WTC11 (cell line): Measurements from ENCODE around the gene CCNH. TPM values are rescaled to one million over a fixed set of nuclear protein-coding genes. Genes with fewer than 3 reads are reported as not detected.

Experiments
- ATAC-seq: fragments of 200-7000 bp; cut with Tn5 transposase; 2 replicates; pipeline ENCODE4 v1.10.0; 2021; ENCODE audit warnings: mild to moderate bottlenecking, moderate library complexity
- CTCF ChIA-PET: fragments of 300-600 bp; sonication (Branson Sonifier 250); formaldehyde crosslinking; loops from one replicate; lab custom pipeline; 2021; ENCODE audit warnings: antibody characterized with exemption; lab: Charles Lee
- POLR2A ChIA-PET: fragments of 350-600 bp; sonication (Branson Sonifier 250); formaldehyde crosslinking; loops from one replicate; lab custom pipeline; 2021; ENCODE audit warnings: antibody characterized with exemption; lab: Charles Lee
- DNase-seq: peaks from one replicate; pipeline ENCODE4 v3.0.0; 2021; ENCODE audit warnings: low spot score
- H3K27ac Mint-ChIP-seq: 2 replicates; pipeline ENCODE4 v1.8.0; 2021; ENCODE audit warnings: mixed read lengths
- H3K27me3 Mint-ChIP-seq: 2 replicates; pipeline ENCODE4 v1.8.0; 2021; ENCODE audit warnings: low read depth, mild to moderate bottlenecking, moderate library complexity, mixed read lengths
- H3K36me3 Mint-ChIP-seq: 2 replicates; pipeline ENCODE4 v1.8.0; 2021; ENCODE audit warnings: mixed read lengths
- H3K4me1 Mint-ChIP-seq: 2 replicates; pipeline ENCODE4 v1.8.0; 2022; ENCODE audit warnings: mixed read lengths
- H3K4me3 Mint-ChIP-seq: 2 replicates; pipeline ENCODE4 v1.8.0; 2021; ENCODE audit warnings: mild to moderate bottlenecking, moderate library complexity, mixed read lengths
- H3K9me3 Mint-ChIP-seq: 2 replicates; pipeline ENCODE4 v1.8.0; 2021; ENCODE audit warnings: mixed read lengths
- E2F1 ChIP-seq: sonication (generic); formaldehyde crosslinking; IDR thresholded peaks from 2 replicates; pipeline ENCODE4 v1.8.0; 2022; ENCODE audit warnings: mild to moderate bottlenecking, missing genetic modification reagents
- FOXP1 ChIP-seq: sonication (generic); formaldehyde crosslinking; IDR thresholded peaks from 2 replicates; pipeline ENCODE4 v1.8.0; 2022; ENCODE audit warnings: missing genetic modification reagents, mild to moderate bottlenecking, moderate library complexity, borderline replicate concordance
- IRF1 ChIP-seq: sonication (generic); formaldehyde crosslinking; IDR thresholded peaks from 2 replicates; pipeline ENCODE4 v1.8.0; 2023; ENCODE audit warnings: missing genetic modification reagents
- KAT7 ChIP-seq: sonication (generic); formaldehyde crosslinking; IDR thresholded peaks from 2 replicates; pipeline ENCODE4 v1.8.1; 2023; ENCODE audit warnings: missing genetic modification reagents, mild to moderate bottlenecking, borderline replicate concordance
- MYBL2 ChIP-seq: sonication (generic); formaldehyde crosslinking; IDR thresholded peaks from 2 replicates; pipeline ENCODE4 v1.8.1; 2023; ENCODE audit warnings: mild to moderate bottlenecking, moderate library complexity, missing genetic modification reagents
- NFATC4 ChIP-seq: fragments of 250-450 bp; sonication (Bioruptor Pico); IDR thresholded peaks from 2 replicates; pipeline ENCODE4 v1.9.0; 2021; ENCODE audit warnings: mild to moderate bottlenecking
- NR2C2 ChIP-seq: sonication (generic); formaldehyde crosslinking; IDR thresholded peaks from 2 replicates; pipeline ENCODE4 v1.8.0; 2022; ENCODE audit warnings: mild to moderate bottlenecking, missing genetic modification reagents
- TEAD1 ChIP-seq: sonication (generic); formaldehyde crosslinking; IDR thresholded peaks from 2 replicates; pipeline ENCODE4 v1.8.0; 2022; ENCODE audit warnings: mild to moderate bottlenecking, missing genetic modification reagents
- ZNF396 ChIP-seq: fragments of 250-450 bp; sonication (Bioruptor Pico); IDR thresholded peaks from 2 replicates; pipeline ENCODE4 v1.8.0; 2021; ENCODE audit warnings: mild to moderate bottlenecking, moderate library complexity, borderline replicate concordance
- ZNF532 ChIP-seq: fragments of 250-450 bp; sonication (Bioruptor Pico); IDR thresholded peaks from 2 replicates; pipeline ENCODE4 v1.9.0; 2021; ENCODE audit warnings: mild to moderate bottlenecking, borderline replicate concordance
- total RNA-seq: library from RNA; stranded (reverse); gene quantifications from 3 replicates; pipeline ENCODE4 v1.2.3, GENCODE V29; 2021

Gene CCNH
- total RNA-seq, 1 experiment from 2014 or later, result 35.3 TPM

- Mint-ChIP-seq H3K27me3 (no peaks in the 10 kb centered on the region), H3K36me3 (0 out of 2 replicates have a peak, but pooled peaks cover 3% of the 10 kb centered on the region), H3K27ac (no peak overlapping the region), H3K9me3 (no peaks in the 10 kb centered on the region), H3K4me1 (peaks cover 6% of the 10 kb centered on the region), H3K4me3 (no peak overlapping the region)
- ATAC-seq (no peak), DNase-seq (no peak)
- CTCF ChIA-PET, result no interaction called here
- POLR2A ChIA-PET, result interaction anchor here (0.6 kb wide), 1 partner anchor 13 kb away, joined by 3 read pairs; no protein-coding TSS in a partner anchor
- TF ChIP-seq ZNF532 (CRISPR knock-in tag), result no peak
- TF ChIP-seq NFATC4, result no peak
- no peak for TF ChIP-seq IRF1
- no peak for TF ChIP-seq MYBL2 (CRISPR knock-in tag)
Observed at GRCh38 chr5:87369431-87369830, 43.3 kb downstream of the CCNH start.

GRCh38 chr5:87368601-87369000, 44.1 kb downstream of the CCNH start:
- TF ChIP-seq ZNF532 (CRISPR knock-in tag) (no peak), ZNF396 (CRISPR knock-in tag) (no peak), FOXP1 (no peak), NR2C2 (CRISPR knock-in tag) (no peak), TEAD1 (CRISPR knock-in tag) (no peak), E2F1 (CRISPR knock-in tag) (no peak)
- CTCF ChIA-PET, result no interaction called here
- POLR2A ChIA-PET, result interaction anchor here (0.6 kb wide), 1 partner anchor 12 kb away, joined by 3 read pairs; no protein-coding TSS in a partner anchor

GRCh38 chr5:87367243-87367642, 45.5 kb downstream of the CCNH start:
- H3K27ac Mint-ChIP-seq, result no peak overlapping the region
- peaks cover 3% of the 10 kb centered on the region; the same call in 1 of the 2 replicates for H3K36me3 Mint-ChIP-seq
- no peak for ATAC-seq
- peaks cover 17% of the 10 kb centered on the region for H3K4me1 Mint-ChIP-seq
- no peak for DNase-seq
- H3K27me3 Mint-ChIP-seq, result no peaks in the 10 kb centered on the region
- TF ChIP-seq KAT7 (CRISPR knock-in tag), result no peak
- CTCF ChIA-PET, result no interaction called here
- H3K9me3 Mint-ChIP-seq, result no peaks in the 10 kb centered on the region
- no peak overlapping the region for H3K4me3 Mint-ChIP-seq
- POLR2A ChIA-PET, result no interaction called here

More at GRCh38 chr5:87368601-87369000, 44.1 kb downstream of the CCNH start:
- H3K4me3 Mint-ChIP-seq, result no peak overlapping the region
- 0 out of 2 replicates have a peak, but pooled peaks cover 3% of the 10 kb centered on the region for H3K36me3 Mint-ChIP-seq
- H3K9me3 Mint-ChIP-seq, result no peaks in the 10 kb centered on the region
- peaks cover 14% of the 10 kb centered on the region for H3K4me1 Mint-ChIP-seq
- H3K27me3 Mint-ChIP-seq, result no peaks in the 10 kb centered on the region
- DNase-seq (no peak), ATAC-seq (no peak)
- no peak overlapping the region for H3K27ac Mint-ChIP-seq
